PFSK-1 (cell line): ENCODE data around the gene SNHG17.

Experiments used
- POLR2AphosphoS5 ChIP-seq: IDR thresholded peaks from 2 replicates; pipeline ENCODE4 v1.6.1; 2012; ENCODE audit warnings: low read depth, mild to moderate bottlenecking, control low read depth, low read length, moderate library complexity
- REST ChIP-seq, 2 experiments: IDR thresholded peaks; 2 replicates each; pipeline versions ENCODE4 v1.6.1 to v1.8.0; 2011 to 2012; ENCODE audit warnings: low read depth in 2 of 2, low read length in 2 of 2, control low read depth in 1 of 2, inconsistent platforms in 1 of 2, mild to moderate bottlenecking in 1 of 2, moderate library complexity in 1 of 2; ENCODE audit not compliant: insufficient read depth in 1 of 2
- SIN3A ChIP-seq: IDR thresholded peaks from 2 replicates; pipeline ENCODE4 v1.6.1; 2012; ENCODE audit warnings: mild to moderate bottlenecking, low read length, moderate library complexity, borderline replicate concordance; ENCODE audit not compliant: insufficient read depth
- TAF1 ChIP-seq: IDR thresholded peaks from 2 replicates; pipeline ENCODE4 v1.6.1; 2012; ENCODE audit warnings: low read length, control low read depth, borderline replicate concordance; ENCODE audit not compliant: insufficient read depth

GRCh38 chr20:38386004-38386403, 49.1 kb downstream of the SNHG17 start:
- TF ChIP-seq POLR2AphosphoS5 (no peak), REST (IDR thresholded peaks at IDR 0.05; ENCODE audit: insufficient read depth in 1 of 2, low read depth in 2 of 2, low read length in 2 of 2) (no peak), TAF1 (no peak), SIN3A (no peak)
